ENCODE data around the gene FAM117B. TPM values are rescaled to one million over a fixed set of nuclear protein-coding genes. Genes with fewer than 3 reads are reported as not detected.

FAM117B gene
- total RNA-seq, 8 experiments from 2014 or later = 1.7 to 22.0 (median 14.2) TPM

DNA sequence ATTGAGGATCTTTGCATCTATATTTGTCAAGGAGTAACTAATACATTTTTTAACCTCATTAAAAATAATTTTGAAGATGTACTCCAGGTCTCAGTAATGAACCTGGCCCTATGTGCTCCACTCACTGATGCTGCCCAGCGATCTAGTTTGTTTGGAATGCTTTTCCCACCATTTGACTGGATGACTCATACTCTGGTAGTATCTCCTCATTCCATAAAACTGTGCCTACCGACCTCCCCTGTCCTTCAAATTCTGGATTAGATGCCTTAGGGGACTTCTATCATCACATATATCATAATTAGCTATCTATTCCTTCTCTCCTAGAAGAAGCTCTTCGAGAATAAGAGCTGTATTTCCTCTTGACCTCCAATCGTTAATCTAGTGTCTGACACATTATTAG lies 83.8 kb downstream of the FAM117B start:
- peak in 3 of 8 experiments; percentile 40 to 66 (median 42) for ATAC-seq (replicated peaks in 6 of 8)
- no peak overlapping the region for H3K4me3 ChIP-seq
- no peak overlapping the region for H3K27ac ChIP-seq
- no peaks in the 10 kb centered on the region for H3K4me1 ChIP-seq (replicated peaks in 1 of 2)
- in situ Hi-C loops (cut with MboI; ENCODE audit: low pct_unique_long_range_greater_than_20kb in 2 of 9, low sequenced_read_pairs in 9 of 9, unreplicated experiment in 9 of 9) = no loop called here
- 50 to 100% (median 76%) methylated on average over 1 to 4 of the region's 4 CpGs for WGBS, 10 experiments

DNA sequence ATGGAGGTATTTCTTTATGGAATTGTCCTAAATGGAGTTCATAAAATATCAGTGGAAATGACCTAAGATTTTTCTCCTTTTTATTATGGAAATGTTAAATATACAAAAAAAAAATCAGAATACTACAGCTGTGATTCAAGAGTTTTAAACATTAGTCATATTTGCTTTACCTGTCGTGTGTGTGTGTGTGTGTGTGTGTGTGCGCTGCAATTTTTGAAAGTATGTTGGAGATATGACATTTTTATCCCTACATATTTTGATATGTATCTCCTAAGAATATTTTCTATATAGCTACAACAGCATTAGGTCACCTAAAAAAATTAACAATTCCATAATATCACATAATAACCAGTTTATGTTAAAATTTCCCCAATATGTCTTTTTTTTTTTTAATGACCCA lies 85.5 kb downstream of the FAM117B start:
- H3K4me3 ChIP-seq = no peak overlapping the region
- no peak for ATAC-seq (replicated peaks in 6 of 8)
- no peaks in the 10 kb centered on the region for H3K4me1 ChIP-seq (replicated peaks in 1 of 2)
- in situ Hi-C loops (cut with MboI; ENCODE audit: low pct_unique_long_range_greater_than_20kb in 2 of 9, low sequenced_read_pairs in 9 of 9, unreplicated experiment in 9 of 9) = no loop called here
- H3K27ac ChIP-seq = no peak overlapping the region
- WGBS, 10 experiments = 45 to 100% (median 73%) methylated on average over 1 to 2 of the region's 2 CpGs; no CpG with 5 or more reads in 4 of the 10 experiments

DNA sequence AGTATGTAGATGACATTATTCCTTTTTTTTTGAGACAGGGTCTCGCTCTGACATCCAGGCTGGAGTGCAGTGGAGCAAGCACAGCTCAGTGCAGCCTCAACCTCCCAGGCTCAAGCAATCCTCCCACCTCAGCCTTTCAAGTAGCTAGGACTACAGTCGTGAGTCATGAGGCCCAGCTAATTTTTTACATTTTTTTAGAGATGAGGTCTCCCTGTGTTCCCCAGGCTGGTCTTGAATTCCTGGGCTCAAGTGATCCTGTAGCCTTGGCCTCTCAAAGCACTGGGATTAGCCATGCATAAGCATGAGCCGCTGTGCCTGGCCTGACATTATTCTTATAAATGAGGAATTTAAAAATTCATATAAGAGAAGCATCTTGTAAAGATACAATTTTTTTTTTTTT lies 86.9 kb downstream of the FAM117B start:
- in situ Hi-C loops (cut with MboI; ENCODE audit: low pct_unique_long_range_greater_than_20kb in 2 of 9, low sequenced_read_pairs in 9 of 9, unreplicated experiment in 9 of 9) = no loop called here
- no peaks in the 10 kb centered on the region for H3K4me1 ChIP-seq (replicated peaks in 1 of 2)
- H3K4me3 ChIP-seq = no peak overlapping the region
- ATAC-seq (replicated peaks in 6 of 8) = no peak
- no peak overlapping the region for H3K27ac ChIP-seq
- WGBS, 10 experiments = 33 to 100% (median 100%) methylated on average over 1 to 3 of the region's 3 CpGs; no CpG with 5 or more reads in 1 of the 10 experiments

GRCh38 chr2:202723746-202724145 lies 89.0 kb downstream of the FAM117B start:
- 91 to 100% (median 100%) methylated on average over 1 to 5 of the region's 5 CpGs; no CpG with 5 or more reads in 2 of the 10 experiments for whole genome bisulfite sequencing, 10 experiments
- no peak overlapping the region for H3K27ac ChIP-seq
- ATAC-seq (replicated peaks in 6 of 8) = no peak
- H3K4me3 ChIP-seq = no peak overlapping the region
- in situ Hi-C loops (cut with MboI; ENCODE audit: low pct_unique_long_range_greater_than_20kb in 2 of 9, low sequenced_read_pairs in 9 of 9, unreplicated experiment in 9 of 9) = no loop called here
- H3K4me1 ChIP-seq (replicated peaks in 1 of 2) = no peaks in the 10 kb centered on the region

DNA sequence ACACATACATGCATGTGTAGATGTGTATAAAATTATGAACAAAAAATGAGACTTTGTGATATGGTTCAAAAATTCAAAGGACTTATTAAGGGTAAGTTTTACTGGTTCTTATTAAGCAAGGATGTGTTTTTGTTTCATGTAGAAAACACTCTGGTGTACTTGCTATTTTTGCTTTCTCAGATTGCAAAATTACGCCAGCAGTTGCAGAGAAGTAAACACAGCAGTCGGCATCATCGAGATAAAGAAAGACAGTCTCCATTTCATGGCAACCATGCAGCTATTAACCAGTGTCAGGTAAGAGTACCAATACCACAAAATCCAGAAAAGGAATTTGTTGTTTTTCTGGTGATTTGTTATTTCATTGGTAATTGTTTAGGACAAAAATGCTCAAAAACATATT lies 91.3 kb downstream of the FAM117B start:
- 89 to 100% (median 100%) methylated on average over 1 to 3 of the region's 3 CpGs; no CpG with 5 or more reads in 1 of the 10 experiments for WGBS, 10 experiments
- ATAC-seq (replicated peaks in 6 of 8) = no peak

GRCh38 chr2:202736826-202737225 lies 102.1 kb downstream of the FAM117B start:
- H3K27ac ChIP-seq = no peak overlapping the region
- WGBS, 10 experiments = 78 to 100% (median 88%) methylated on average over 1 of the region's 1 CpG; no CpG with 5 or more reads in 2 of the 10 experiments
- in situ Hi-C loops (cut with MboI; ENCODE audit: low pct_unique_long_range_greater_than_20kb in 2 of 9, low sequenced_read_pairs in 9 of 9, unreplicated experiment in 9 of 9) = no loop called here
- ATAC-seq (replicated peaks in 6 of 8) = no peak
- H3K4me3 ChIP-seq = no peak overlapping the region
- no peaks in the 10 kb centered on the region for H3K4me1 ChIP-seq (replicated peaks in 1 of 2)

More for the DNA sequence above, 91.3 kb downstream of the FAM117B start:
- H3K4me3 ChIP-seq = no peak overlapping the region
- no peaks in the 10 kb centered on the region for H3K4me1 ChIP-seq (replicated peaks in 1 of 2)
- in situ Hi-C loops (cut with MboI; ENCODE audit: low pct_unique_long_range_greater_than_20kb in 2 of 9, low sequenced_read_pairs in 9 of 9, unreplicated experiment in 9 of 9) = no loop called here
- no peak overlapping the region for H3K27ac ChIP-seq

DNA sequence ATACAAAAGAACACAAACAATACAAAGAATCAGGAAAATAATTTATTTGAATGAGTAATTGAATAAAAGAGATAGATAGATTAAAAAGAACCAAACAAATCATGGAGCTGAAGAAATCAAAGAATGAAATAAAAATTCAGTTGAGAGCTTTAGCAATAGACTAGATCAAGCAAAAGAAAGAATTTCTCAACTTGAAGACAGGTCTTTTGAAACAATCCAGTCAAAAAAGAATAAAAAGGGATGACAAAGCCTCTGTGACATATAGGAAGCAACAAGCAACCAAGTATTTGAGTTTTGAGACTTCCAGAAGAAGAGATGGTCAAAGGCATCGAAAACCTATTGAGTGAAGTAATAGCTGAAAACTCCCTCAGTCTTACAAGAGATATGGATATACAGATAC lies 108.8 kb downstream of the FAM117B start:
- no peaks in the 10 kb centered on the region for H3K4me1 ChIP-seq (replicated peaks in 1 of 2)
- WGBS, 10 experiments = 86 to 100% (median 100%) methylated on average over 1 of the region's 1 CpG; no CpG with 5 or more reads in 2 of the 10 experiments
- H3K4me3 ChIP-seq = no peak overlapping the region
- in situ Hi-C loops (cut with MboI; ENCODE audit: low pct_unique_long_range_greater_than_20kb in 2 of 9, low sequenced_read_pairs in 9 of 9, unreplicated experiment in 9 of 9) = no loop called here
- ATAC-seq (replicated peaks in 6 of 8) = no peak
- no peak overlapping the region for H3K27ac ChIP-seq

- Histone ChIP-seq H3K4me1 (replicated peaks in 1 of 2) (no peaks in the 10 kb centered on the region), H3K4me3 (no peak overlapping the region), H3K27ac (no peak overlapping the region)
- no peak for ATAC-seq (replicated peaks in 6 of 8)
- WGBS, 10 experiments = 67 to 100% (median 95%) methylated on average over 1 to 2 of the region's 2 CpGs
- in situ Hi-C loops (cut with MboI; ENCODE audit: low pct_unique_long_range_greater_than_20kb in 2 of 9, low sequenced_read_pairs in 9 of 9, unreplicated experiment in 9 of 9) = no loop called here
Measured at GRCh38 chr2:202749477-202749876, 114.7 kb downstream of the FAM117B start.

GRCh38 chr2:202750763-202751427 lies 116.1 kb downstream of the FAM117B start:
- no peaks in the 10 kb centered on the region for H3K4me1 ChIP-seq (replicated peaks in 1 of 2)
- ATAC-seq (replicated peaks in 6 of 8) = peak in 3 of 8 experiments; percentile 21 to 75 (median 38)
- in situ Hi-C loops (cut with MboI; ENCODE audit: low pct_unique_long_range_greater_than_20kb in 2 of 9, low sequenced_read_pairs in 9 of 9, unreplicated experiment in 9 of 9) = no loop called here
- no peak overlapping the region for H3K4me3 ChIP-seq
- WGBS, 10 experiments = 79 to 100% (median 100%) methylated on average over 2 to 3 of the region's 3 CpGs; no CpG with 5 or more reads in 1 of the 10 experiments
- no peak overlapping the region for H3K27ac ChIP-seq

GRCh38 chr2:202752071-202752470 lies 117.3 kb downstream of the FAM117B start:
- Histone ChIP-seq H3K27ac (no peak overlapping the region), H3K4me3 (no peak overlapping the region), H3K4me1 (replicated peaks in 1 of 2) (no peaks in the 10 kb centered on the region)
- in situ Hi-C loops (cut with MboI; ENCODE audit: low pct_unique_long_range_greater_than_20kb in 2 of 9, low sequenced_read_pairs in 9 of 9, unreplicated experiment in 9 of 9) = no loop called here
- no peak for ATAC-seq (replicated peaks in 6 of 8)
- WGBS, 10 experiments = 42 to 100% (median 90%) methylated on average over 1 to 2 of the region's 2 CpGs

GRCh38 chr2:202754936-202755335 lies 120.2 kb downstream of the FAM117B start:
- in situ Hi-C loops (cut with MboI; ENCODE audit: low pct_unique_long_range_greater_than_20kb in 2 of 9, low sequenced_read_pairs in 9 of 9, unreplicated experiment in 9 of 9) = no loop called here
- ATAC-seq (replicated peaks in 6 of 8) = no peak
- H3K4me1 ChIP-seq (replicated peaks in 1 of 2) = no peaks in the 10 kb centered on the region
- H3K4me3 ChIP-seq = no peak overlapping the region
- WGBS, 10 experiments = 65 to 100% (median 87%) methylated on average over 1 to 6 of the region's 6 CpGs; no CpG with 5 or more reads in 1 of the 10 experiments
- H3K27ac ChIP-seq = no peak overlapping the region

DNA sequence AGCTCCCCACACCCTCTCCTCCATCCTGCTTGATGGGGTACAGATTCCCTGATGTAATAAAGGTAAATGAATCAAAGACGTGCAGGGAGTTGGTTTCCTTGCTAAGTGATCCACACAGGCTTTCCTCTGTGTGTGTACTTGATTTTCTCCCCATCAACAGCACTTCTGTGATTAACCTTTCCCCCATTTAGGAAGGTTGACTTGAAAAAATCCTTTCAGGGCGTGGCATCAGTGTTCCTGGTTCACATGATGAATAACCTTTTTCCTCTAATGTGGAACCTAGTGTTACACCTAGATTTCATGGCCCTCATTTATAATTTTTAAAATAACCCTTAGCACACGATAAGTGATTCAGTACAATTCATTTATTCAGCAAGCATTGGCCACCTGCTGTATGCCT lies 121.8 kb downstream of the FAM117B start:
- ATAC-seq (replicated peaks in 6 of 8) = no peak
- in situ Hi-C loops (cut with MboI; ENCODE audit: low pct_unique_long_range_greater_than_20kb in 2 of 9, low sequenced_read_pairs in 9 of 9, unreplicated experiment in 9 of 9) = no loop called here
- H3K4me1 ChIP-seq (replicated peaks in 1 of 2) = no peaks in the 10 kb centered on the region
- H3K4me3 ChIP-seq = no peak overlapping the region
- H3K27ac ChIP-seq = no peak overlapping the region
- WGBS, 10 experiments = 56 to 100% (median 89%) methylated on average over 1 to 3 of the region's 3 CpGs; no CpG with 5 or more reads in 1 of the 10 experiments

DNA sequence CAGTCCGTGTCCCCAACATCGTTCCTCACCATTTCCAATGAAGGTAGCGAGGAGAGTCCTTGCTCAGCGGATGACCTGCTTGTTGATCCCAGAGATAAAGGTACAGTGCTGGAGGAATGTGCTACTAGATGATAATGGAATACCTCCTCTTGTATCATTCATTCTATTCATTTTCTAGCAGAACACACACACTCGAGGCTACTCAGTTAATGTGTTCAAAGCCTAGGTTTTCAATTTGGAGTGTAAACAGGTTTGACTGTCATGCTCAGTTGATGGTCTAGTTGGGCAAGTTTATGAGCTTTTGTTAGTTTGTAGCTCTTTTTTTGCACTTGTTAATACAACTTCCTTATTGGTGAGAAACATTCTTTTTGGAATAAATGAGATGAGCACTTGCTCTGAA lies 122.6 kb downstream of the FAM117B start:
- WGBS, 10 experiments = 83 to 100% (median 93%) methylated on average over 1 to 4 of the region's 5 CpGs; no CpG with 5 or more reads in 3 of the 10 experiments
- ATAC-seq (replicated peaks in 6 of 8) = no peak
- in situ Hi-C loops (cut with MboI; ENCODE audit: low pct_unique_long_range_greater_than_20kb in 2 of 9, low sequenced_read_pairs in 9 of 9, unreplicated experiment in 9 of 9) = no loop called here
- H3K27ac ChIP-seq = no peak overlapping the region
- H3K4me3 ChIP-seq = no peak overlapping the region
- no peaks in the 10 kb centered on the region for H3K4me1 ChIP-seq (replicated peaks in 1 of 2)

DNA sequence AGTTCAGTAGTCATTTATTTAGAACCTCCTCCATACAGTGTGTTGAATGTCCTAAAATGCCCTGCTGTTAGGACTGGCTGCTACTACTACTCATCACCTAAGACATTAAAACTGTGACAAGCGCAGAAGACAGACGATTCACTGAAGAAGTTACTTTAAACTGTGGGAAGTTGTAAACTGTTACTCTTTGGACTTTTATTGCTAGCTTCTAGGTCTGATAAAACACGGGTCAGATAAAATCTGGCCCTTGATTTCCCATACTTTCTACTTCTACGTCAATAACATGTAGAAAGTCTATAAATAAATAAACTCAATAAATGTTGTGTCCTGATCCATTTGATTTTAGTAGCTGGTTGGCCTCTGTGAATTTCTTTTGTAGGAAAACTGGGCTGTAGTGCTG lies 123.4 kb downstream of the FAM117B start:
- WGBS, 10 experiments = 50 to 100% (median 83%) methylated on average over 1 to 4 of the region's 4 CpGs; no CpG with 5 or more reads in 1 of the 10 experiments
- ATAC-seq (replicated peaks in 6 of 8) = no peak
- Histone ChIP-seq H3K27ac (no peak overlapping the region), H3K4me3 (no peak overlapping the region), H3K4me1 (replicated peaks in 1 of 2) (no peaks in the 10 kb centered on the region)
- in situ Hi-C loops (cut with MboI; ENCODE audit: low pct_unique_long_range_greater_than_20kb in 2 of 9, low sequenced_read_pairs in 9 of 9, unreplicated experiment in 9 of 9) = no loop called here

Measured in motor neuron (in vitro differentiated cells).